MCF 10A (cell line): ENCODE results near the gene SIK2. TPM values are rescaled to one million over a fixed set of nuclear protein-coding genes. Genes with fewer than 3 reads are reported as not detected.

Source experiments
- BruUV-seq: library from RNA; stranded (reverse); fragments of 400-500 nt; replicated peaks from 2 replicates; lab custom pipeline; 2021; lab: Mats Ljungman, UMichigan
- CTCF ChIA-PET: fragments of 300-600 bp; sonication (Branson Sonifier 250); formaldehyde crosslinking; extraction: SDS; loops from one replicate; lab custom pipeline; 2021; ENCODE audit warnings: antibody characterized with exemption, inconsistent platforms; lab: Yijun Ruan, JAX
- POLR2A ChIA-PET: fragments of 300-600, 350-650 bp; sonication (Branson Sonifier 250); formaldehyde crosslinking; extraction: SDS; loops from one replicate; lab custom pipeline; 2020; ENCODE audit warnings: antibody characterized with exemption, inconsistent platforms; lab: Yijun Ruan, JAX
- DNase-seq: peaks from one replicate; pipeline ENCODE4 v3.0.0-alpha.2; 2018; ENCODE audit not compliant: unreplicated experiment
- H3K27ac Mint-ChIP-seq: one replicate; pipeline ENCODE4 v1.8.0; 2022; ENCODE audit warnings: mild to moderate bottlenecking, low read depth, mixed read lengths; ENCODE audit not compliant: unreplicated experiment
- H3K27me3 Mint-ChIP-seq: one replicate; pipeline ENCODE4 v1.8.0; 2022; ENCODE audit warnings: mixed read lengths; ENCODE audit not compliant: insufficient read depth, unreplicated experiment
- H3K36me3 Mint-ChIP-seq: one replicate; pipeline ENCODE4 v1.8.0; 2022; ENCODE audit warnings: mild to moderate bottlenecking, moderate library complexity, mixed read lengths; ENCODE audit not compliant: insufficient read depth, unreplicated experiment
- H3K4me1 Mint-ChIP-seq: one replicate; pipeline ENCODE4 v1.8.0; 2022; ENCODE audit warnings: mixed read lengths; ENCODE audit not compliant: insufficient read depth, unreplicated experiment
- H3K4me3 Mint-ChIP-seq: one replicate; pipeline ENCODE4 v1.8.0; 2022; ENCODE audit warnings: mild to moderate bottlenecking, moderate library complexity, mixed read lengths; ENCODE audit not compliant: unreplicated experiment
- H3K9me3 Mint-ChIP-seq: one replicate; pipeline ENCODE4 v1.8.0; 2022; ENCODE audit warnings: mixed read lengths; ENCODE audit not compliant: unreplicated experiment
- intact Hi-C: fragments of 100-400 bp; cut with micrococcal nuclease; formaldehyde crosslinking; loops from 2 replicates; pipeline ENCODE4 v1.14.1; 2022
- total RNA-seq: library from RNA; stranded (reverse); gene quantifications from 2 replicates; pipeline ENCODE4 v1.2.3, GENCODE V29; 2022
- TF ChIP-seq, protein P1 (sequence below): fragments of 200-600 bp; IDR thresholded peaks from one replicate; pipeline ENCODE4 v1.8.0; 2022; ENCODE audit warnings: antibody characterized with exemption, mild to moderate bottlenecking; ENCODE audit not compliant: unreplicated experiment

The SIK2 gene
- total RNA-seq, 1 experiment from 2014 or later, result 13.7 TPM

DNA sequence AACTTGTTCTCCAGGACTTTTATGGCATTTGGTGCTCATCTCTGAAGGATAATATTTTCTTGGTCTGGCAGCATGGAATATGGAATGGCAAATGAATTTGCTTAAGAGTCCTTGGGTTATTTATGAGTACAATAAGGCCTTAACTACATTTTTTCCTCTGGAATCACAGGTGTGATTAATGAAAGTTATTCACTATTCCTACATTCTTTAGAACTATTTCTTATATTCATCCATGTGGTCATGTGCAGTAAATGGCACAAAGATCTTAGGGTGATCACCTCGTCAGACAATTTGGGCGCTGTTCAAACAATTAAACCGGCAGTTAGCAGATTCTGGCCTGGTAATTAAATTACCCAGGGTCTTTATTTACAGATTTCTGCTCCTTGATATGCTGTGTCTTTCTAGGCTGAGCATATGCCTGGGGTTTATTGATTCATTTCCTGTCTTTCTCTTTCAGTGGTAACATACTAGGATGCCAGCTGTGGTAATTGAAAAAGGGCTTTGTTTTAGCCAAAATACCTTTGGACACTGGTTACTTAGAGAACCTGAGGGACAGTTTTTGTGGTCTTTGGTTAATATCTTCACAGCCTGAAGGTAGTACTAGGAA lies 31.6 kb downstream of the SIK2 start:
- Mint-ChIP-seq H3K27ac (peak overlapping the region; percentile 17), H3K4me3 (no peak overlapping the region), H3K9me3 (no peaks in the 10 kb centered on the region), H3K27me3 (no peaks in the 10 kb centered on the region), H3K4me1 (peaks cover 47% of the 10 kb centered on the region), H3K36me3 (peaks cover 5% of the 10 kb centered on the region)
- intact Hi-C loops, result no loop called here
- no TSS peak for BruUV-seq
- DNase-seq, result peak; percentile 17
- ChIA-PET POLR2A (interaction anchor here (1.1 to 1.2 kb wide), 2 partner anchors 22 to 29 kb away, joined by 3 read pairs; no protein-coding TSS in a partner anchor), CTCF (no interaction called here)
- TF ChIP-seq, protein P1, sequence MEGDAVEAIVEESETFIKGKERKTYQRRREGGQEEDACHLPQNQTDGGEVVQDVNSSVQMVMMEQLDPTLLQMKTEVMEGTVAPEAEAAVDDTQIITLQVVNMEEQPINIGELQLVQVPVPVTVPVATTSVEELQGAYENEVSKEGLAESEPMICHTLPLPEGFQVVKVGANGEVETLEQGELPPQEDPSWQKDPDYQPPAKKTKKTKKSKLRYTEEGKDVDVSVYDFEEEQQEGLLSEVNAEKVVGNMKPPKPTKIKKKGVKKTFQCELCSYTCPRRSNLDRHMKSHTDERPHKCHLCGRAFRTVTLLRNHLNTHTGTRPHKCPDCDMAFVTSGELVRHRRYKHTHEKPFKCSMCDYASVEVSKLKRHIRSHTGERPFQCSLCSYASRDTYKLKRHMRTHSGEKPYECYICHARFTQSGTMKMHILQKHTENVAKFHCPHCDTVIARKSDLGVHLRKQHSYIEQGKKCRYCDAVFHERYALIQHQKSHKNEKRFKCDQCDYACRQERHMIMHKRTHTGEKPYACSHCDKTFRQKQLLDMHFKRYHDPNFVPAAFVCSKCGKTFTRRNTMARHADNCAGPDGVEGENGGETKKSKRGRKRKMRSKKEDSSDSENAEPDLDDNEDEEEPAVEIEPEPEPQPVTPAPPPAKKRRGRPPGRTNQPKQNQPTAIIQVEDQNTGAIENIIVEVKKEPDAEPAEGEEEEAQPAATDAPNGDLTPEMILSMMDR, result no peak

DNA sequence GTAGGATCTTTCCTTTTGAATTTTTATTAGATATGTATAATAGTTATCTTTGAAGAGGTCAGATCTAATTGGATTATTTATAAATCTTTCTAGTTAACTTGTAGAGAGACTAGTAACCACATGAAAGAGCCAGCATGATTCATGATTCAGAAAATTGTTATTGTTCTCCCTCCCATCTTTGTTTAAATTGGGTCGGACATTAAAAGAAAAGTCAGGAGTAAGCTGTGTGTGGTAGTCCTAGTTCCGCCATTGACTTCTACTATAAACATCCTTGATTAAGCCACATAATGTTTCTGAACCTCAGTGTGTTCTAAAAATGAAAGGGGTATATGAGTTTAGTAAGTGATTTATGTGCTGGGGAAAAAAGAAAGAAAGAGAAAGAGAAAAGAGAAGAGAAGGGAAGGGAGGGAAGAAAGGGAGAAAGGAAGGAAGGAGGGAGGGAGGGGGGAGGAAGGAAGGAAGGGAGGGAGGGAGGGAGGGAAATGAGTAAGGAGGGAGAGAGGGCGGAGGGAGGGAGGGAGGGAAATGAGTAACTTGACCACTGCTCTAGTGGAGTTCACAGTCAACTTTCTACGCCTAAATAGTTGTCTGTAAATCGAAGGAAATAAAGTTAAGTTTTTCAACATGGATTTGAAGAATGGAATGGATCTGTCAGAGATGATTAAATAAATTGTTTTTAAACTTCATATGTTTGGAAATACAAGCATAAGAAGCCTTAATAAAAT lies 32.9 kb downstream of the SIK2 start:
- Mint-ChIP-seq H3K27ac (peak overlapping the region; percentile 17), H3K4me3 (no peak overlapping the region), H3K27me3 (no peaks in the 10 kb centered on the region), H3K4me1 (peaks cover 53% of the 10 kb centered on the region), H3K36me3 (peaks cover 13% of the 10 kb centered on the region), H3K9me3 (no peaks in the 10 kb centered on the region)
- ChIA-PET CTCF (interaction anchor here (0.6 to 1.1 kb wide), 2 partner anchors 16 to 141 kb away, joined by 4 read pairs; no protein-coding TSS in a partner anchor), POLR2A (interaction anchor here (0.7 to 1.2 kb wide), 3 partner anchors 24 to 33 kb away, joined by 3 read pairs; partner anchors contain the start of gene SIK2)
- intact Hi-C loops, result no loop called here
- no peak for DNase-seq
- TF ChIP-seq, protein P1, result no peak
- BruUV-seq, result no TSS peak

DNA sequence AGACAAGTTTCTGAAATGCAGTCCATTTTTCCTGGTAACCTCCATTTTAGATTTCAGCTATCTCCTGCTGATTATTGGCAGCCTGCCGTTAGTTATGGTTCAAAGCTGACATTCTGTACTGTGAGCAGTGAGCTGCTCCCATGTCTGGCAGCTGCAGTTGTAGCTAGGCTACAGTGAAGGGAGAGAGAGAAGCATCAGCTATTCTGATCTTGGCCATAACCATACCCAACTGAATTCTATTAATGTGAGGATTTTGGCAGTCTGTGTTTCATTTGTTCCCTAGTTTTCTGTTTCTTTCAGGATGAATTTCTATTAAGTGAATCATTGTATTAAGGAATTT lies 33.4 kb downstream of the SIK2 start:
- DNase-seq, result no peak
- Mint-ChIP-seq H3K36me3 (peaks cover 13% of the 10 kb centered on the region), H3K9me3 (no peaks in the 10 kb centered on the region), H3K4me3 (peak overlapping the region; percentile 19), H3K27ac (peak overlapping the region; percentile 17), H3K4me1 (peaks cover 53% of the 10 kb centered on the region), H3K27me3 (no peaks in the 10 kb centered on the region)
- POLR2A ChIA-PET, result interaction anchor here (0.7 kb wide), 2 partner anchors 33 to 69 kb away, joined by 3 read pairs; partner anchors contain the start of gene SIK2
- TF ChIP-seq, protein P1, result no peak
- no TSS peak for BruUV-seq
- CTCF ChIA-PET, result interaction anchor here (0.6 to 1.1 kb wide), 3 partner anchors 13 to 141 kb away, joined by 3 to 4 read pairs (median 4); no protein-coding TSS in a partner anchor
- intact Hi-C loops, result no loop called here

DNA sequence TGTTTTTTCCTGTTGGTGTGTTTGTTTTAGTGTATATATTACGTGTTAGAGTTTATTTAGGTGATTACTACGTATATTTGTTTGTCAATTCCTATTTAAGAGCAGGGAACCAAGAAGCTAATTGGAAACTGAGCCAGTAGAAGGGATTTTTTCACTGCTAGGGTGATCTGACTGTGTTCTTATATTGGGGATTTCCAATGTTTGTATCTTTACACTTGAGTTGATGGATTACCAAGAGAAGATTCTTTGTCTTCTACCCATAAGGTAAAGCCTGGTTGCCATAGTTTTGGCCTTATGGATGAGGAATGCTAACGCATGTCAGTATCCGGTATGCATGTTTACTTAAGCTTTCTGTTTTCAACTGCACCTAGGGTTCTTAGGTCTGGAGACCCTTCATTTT lies 35.6 kb downstream of the SIK2 start:
- ChIA-PET CTCF (no interaction called here), POLR2A (interaction anchor here (0.9 kb wide), 1 partner anchor 13 kb away, joined by 3 read pairs; no protein-coding TSS in a partner anchor)
- Mint-ChIP-seq H3K27ac (no peak overlapping the region), H3K4me1 (peaks cover 52% of the 10 kb centered on the region), H3K36me3 (peaks cover 13% of the 10 kb centered on the region), H3K9me3 (no peaks in the 10 kb centered on the region), H3K4me3 (no peak overlapping the region), H3K27me3 (no peaks in the 10 kb centered on the region)
- no TSS peak for BruUV-seq
- intact Hi-C loops, result no loop called here
- TF ChIP-seq, protein P1, result no peak
- DNase-seq, result no peak
